ENCODE results near the gene FBXO45.
"Not testable (repeated sequence)": the region's sequence is repeated elsewhere in the genome, so short reads cannot be mapped to it uniquely, and the experiment has no call there.

Gene FBXO45

GRCh38 chr3:196568246-196569002 lies at the start of gene FBXO45, which contains the start of gene WDR53:
Gene FBXO45 (plus strand): TSS chr3:196568660. CDS start chr3:196568985, 325 bp downstream.
Gene WDR53 (minus strand): TSS chr3:196568554. CDS start chr3:196561475, 7,079 bp downstream.
- DNase-seq (ENCODE audit: low read depth in 1 of 2, low spot score in 1 of 2) = peak; percentile 91 to 93

GRCh38 chr3:196518966-196519717 lies 49.3 kb upstream of the FBXO45 start:
- peak; percentile 23 to 52 for DNase-seq (ENCODE audit: low read depth in 1 of 2, low spot score in 1 of 2)

- DNase-seq (ENCODE audit: low read depth in 1 of 2, low spot score in 1 of 2) = no peak
Observed at GRCh38 chr3:196519718-196520082, 48.8 kb upstream of the FBXO45 start.

- DNase-seq (ENCODE audit: low read depth in 1 of 2, low spot score in 1 of 2) = not testable (repeated sequence)
Observed at GRCh38 chr3:196521291-196521690, 47.2 kb upstream of the FBXO45 start.

- no peak for DNase-seq (ENCODE audit: low read depth in 1 of 2, low spot score in 1 of 2)
Observed at GRCh38 chr3:196523841-196524240, 44.6 kb upstream of the FBXO45 start.

GRCh38 chr3:196524527-196524926 lies 43.9 kb upstream of the FBXO45 start:
- no peak for DNase-seq (ENCODE audit: low read depth in 1 of 2, low spot score in 1 of 2)

- no peak for DNase-seq (ENCODE audit: low read depth in 1 of 2, low spot score in 1 of 2)
Observed at GRCh38 chr3:196525141-196525540, 43.3 kb upstream of the FBXO45 start.

GRCh38 chr3:196528639-196529233 lies 39.7 kb upstream of the FBXO45 start:
- peak; percentile 75 to 77 for DNase-seq (ENCODE audit: low read depth in 1 of 2, low spot score in 1 of 2)

GRCh38 chr3:196531418-196531817 lies 37.0 kb upstream of the FBXO45 start:
- no peak for DNase-seq (ENCODE audit: low read depth in 1 of 2, low spot score in 1 of 2)

- no peak for DNase-seq (ENCODE audit: low read depth in 1 of 2, low spot score in 1 of 2)
Observed at GRCh38 chr3:196533260-196533681, 35.2 kb upstream of the FBXO45 start.

GRCh38 chr3:196537319-196537984 lies 31.0 kb upstream of the FBXO45 start:
- peak; percentile 33 to 44 for DNase-seq (ENCODE audit: low read depth in 1 of 2, low spot score in 1 of 2)

- DNase-seq (ENCODE audit: low read depth in 1 of 2, low spot score in 1 of 2) = no peak
Observed at GRCh38 chr3:196541684-196542445, 26.6 kb upstream of the FBXO45 start.

- no peak for DNase-seq (ENCODE audit: low read depth in 1 of 2, low spot score in 1 of 2)
Observed at GRCh38 chr3:196544491-196544992, 23.9 kb upstream of the FBXO45 start.

GRCh38 chr3:196546537-196546936 lies 21.9 kb upstream of the FBXO45 start:
- no peak for DNase-seq (ENCODE audit: low read depth in 1 of 2, low spot score in 1 of 2)

GRCh38 chr3:196547067-196547466 lies 21.4 kb upstream of the FBXO45 start:
- DNase-seq (ENCODE audit: low read depth in 1 of 2, low spot score in 1 of 2) = no peak

- DNase-seq (ENCODE audit: low read depth in 1 of 2, low spot score in 1 of 2) = not testable (repeated sequence)
Observed at GRCh38 chr3:196549312-196549711, 19.1 kb upstream of the FBXO45 start.

GRCh38 chr3:196550172-196550571 lies 18.3 kb upstream of the FBXO45 start:
- not testable (repeated sequence) for DNase-seq (ENCODE audit: low read depth in 1 of 2, low spot score in 1 of 2)

GRCh38 chr3:196552253-196552652 lies 16.2 kb upstream of the FBXO45 start:
- DNase-seq (ENCODE audit: low read depth in 1 of 2, low spot score in 1 of 2) = no peak

- DNase-seq (ENCODE audit: low read depth in 1 of 2, low spot score in 1 of 2) = no peak
Observed at GRCh38 chr3:196553551-196553950, 14.9 kb upstream of the FBXO45 start.

GRCh38 chr3:196554205-196554604 lies 14.3 kb upstream of the FBXO45 start:
- DNase-seq (ENCODE audit: low read depth in 1 of 2, low spot score in 1 of 2) = no peak
